GM12865 (cell line): ENCODE data around the gene USP53.

Experiments
- DNase-seq: peaks from one replicate; pipeline ENCODE4 v3.0.0; 2010; ENCODE audit warnings: low read depth
- H3K4me3 ChIP-seq: 2 replicates; pipeline ENCODE4 v1.5.1; 2011; ENCODE audit warnings: mild to moderate bottlenecking, low read depth, low read length, control low read depth
- CTCF ChIP-seq: IDR thresholded peaks from 2 replicates; pipeline ENCODE4 v1.5.1; 2011; ENCODE audit warnings: low read length, control low read depth, low read depth, inconsistent platforms; ENCODE audit not compliant: insufficient read depth; ENCODE audit errors: missing control alignments

The USP53 gene

GRCh38 chr4:119221412-119221811 is 8.9 kb downstream of the USP53 start:
- no peak for TF ChIP-seq CTCF
- DNase-seq: no peak

GRCh38 chr4:119227690-119228089 is 15.2 kb downstream of the USP53 start:
- TF ChIP-seq CTCF: no peak
- H3K4me3 ChIP-seq: no peak overlapping the region
- no peak for DNase-seq

More at GRCh38 chr4:119221412-119221811, 8.9 kb downstream of the USP53 start:
- no peak overlapping the region for H3K4me3 ChIP-seq

GRCh38 chr4:119228406-119228805 is 15.9 kb downstream of the USP53 start:
- no peak for TF ChIP-seq CTCF
- no peak for DNase-seq
- no peak overlapping the region for H3K4me3 ChIP-seq

GRCh38 chr4:119229908-119230687 is 17.6 kb downstream of the USP53 start:
- no peak overlapping the region for H3K4me3 ChIP-seq
- TF ChIP-seq CTCF: no peak
- no peak for DNase-seq

GRCh38 chr4:119231491-119231890 is 19.0 kb downstream of the USP53 start:
- TF ChIP-seq CTCF: no peak
- no peak overlapping the region for H3K4me3 ChIP-seq
- DNase-seq: no peak

GRCh38 chr4:119232286-119232685 is 19.8 kb downstream of the USP53 start:
- DNase-seq: no peak
- no peak overlapping the region for H3K4me3 ChIP-seq
- no peak for TF ChIP-seq CTCF

GRCh38 chr4:119233191-119233590 is 20.7 kb downstream of the USP53 start:
- TF ChIP-seq CTCF: no peak
- no peak for DNase-seq
- H3K4me3 ChIP-seq: no peak overlapping the region
